GM18517 (cell line): Measurements from ENCODE around the gene FCHSD1.
"Not testable (repeated sequence)": the region's sequence is repeated elsewhere in the genome, so short reads cannot be mapped to it uniquely, and the experiment has no call there.

Experiments used
- ATAC-seq: cut with Tn5 transposase; IDR thresholded peaks from one replicate; pipeline ENCODE4 v1.9.1; 2021; ENCODE audit warnings: mild to moderate bottlenecking, moderate library complexity; ENCODE audit not compliant: unreplicated experiment

The FCHSD1 gene

DNA sequence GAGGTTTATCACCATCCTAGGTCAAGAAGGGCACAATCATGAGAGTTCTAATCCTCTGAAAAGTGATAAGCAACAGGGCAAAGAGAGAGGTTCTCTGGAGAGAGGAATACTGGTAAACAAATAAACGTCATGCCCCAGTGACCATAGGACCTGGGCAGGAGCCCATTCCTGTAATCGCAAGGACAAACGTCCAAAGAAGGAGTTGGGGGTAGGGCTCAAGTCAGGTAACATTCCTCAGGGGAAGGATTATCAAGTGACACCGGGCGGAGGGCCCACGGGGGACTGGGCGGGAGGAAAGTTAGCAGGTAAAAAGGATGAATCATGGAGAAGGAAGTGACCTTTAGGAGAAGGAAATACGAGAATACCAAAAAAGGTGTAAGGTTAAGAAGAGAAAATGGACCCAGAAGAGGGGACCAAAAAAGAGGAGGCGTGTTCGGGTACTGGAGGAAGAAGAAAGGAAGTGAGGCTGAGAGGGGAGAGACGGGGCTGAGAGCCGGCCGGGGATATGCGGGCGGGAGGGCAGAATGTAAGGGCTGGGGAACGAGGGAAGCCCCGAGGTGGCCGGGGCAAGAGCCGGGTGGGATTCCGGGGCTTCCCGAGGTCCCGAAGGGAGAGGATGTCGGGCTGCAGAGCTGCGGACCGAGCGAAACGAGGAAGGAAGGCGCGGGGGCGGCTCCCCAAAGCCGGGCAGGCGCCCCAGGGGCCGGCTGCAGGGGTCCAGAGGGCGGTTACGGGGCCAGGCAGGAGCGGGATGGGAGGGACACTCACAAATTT is 33.0 kb downstream of the FCHSD1 start:
- ATAC-seq, result peak; percentile 24

DNA sequence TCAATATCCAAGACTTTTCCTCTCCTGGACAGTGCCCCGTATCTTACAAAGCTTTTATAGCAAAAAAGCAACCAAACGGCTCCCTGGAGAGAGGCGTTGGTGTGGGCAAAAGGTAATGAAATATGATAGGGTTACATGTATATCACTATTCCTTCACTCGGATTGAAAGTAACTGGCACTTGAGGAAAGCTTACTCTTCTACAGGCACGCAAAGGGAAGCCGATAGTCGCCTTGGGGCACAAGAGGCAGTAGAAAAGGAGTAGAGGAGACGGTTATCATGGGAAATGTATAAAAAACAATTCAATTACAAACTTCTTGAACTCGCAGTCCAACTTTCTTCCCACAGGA is 33.6 kb downstream of the FCHSD1 start:
- ATAC-seq, result no peak

DNA sequence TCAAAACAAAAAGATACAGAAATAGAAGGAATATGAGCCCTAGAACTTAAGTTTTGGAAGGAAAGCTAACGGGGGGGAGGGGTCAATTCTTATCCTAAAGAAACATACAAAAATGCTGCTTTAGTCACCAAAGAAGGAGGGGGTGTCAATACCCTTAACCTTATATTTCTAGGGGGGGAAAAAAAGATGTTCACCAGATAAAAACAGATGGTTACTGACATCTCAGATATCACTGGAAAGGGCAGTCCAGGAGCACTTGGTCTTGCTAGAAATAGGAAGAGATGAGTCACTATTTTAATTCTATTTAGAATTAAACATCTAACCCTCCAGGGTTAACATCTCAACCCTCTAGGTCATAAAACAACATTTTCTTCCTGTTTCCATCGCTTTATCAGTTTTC is 34.1 kb downstream of the FCHSD1 start:
- ATAC-seq, result no peak

DNA sequence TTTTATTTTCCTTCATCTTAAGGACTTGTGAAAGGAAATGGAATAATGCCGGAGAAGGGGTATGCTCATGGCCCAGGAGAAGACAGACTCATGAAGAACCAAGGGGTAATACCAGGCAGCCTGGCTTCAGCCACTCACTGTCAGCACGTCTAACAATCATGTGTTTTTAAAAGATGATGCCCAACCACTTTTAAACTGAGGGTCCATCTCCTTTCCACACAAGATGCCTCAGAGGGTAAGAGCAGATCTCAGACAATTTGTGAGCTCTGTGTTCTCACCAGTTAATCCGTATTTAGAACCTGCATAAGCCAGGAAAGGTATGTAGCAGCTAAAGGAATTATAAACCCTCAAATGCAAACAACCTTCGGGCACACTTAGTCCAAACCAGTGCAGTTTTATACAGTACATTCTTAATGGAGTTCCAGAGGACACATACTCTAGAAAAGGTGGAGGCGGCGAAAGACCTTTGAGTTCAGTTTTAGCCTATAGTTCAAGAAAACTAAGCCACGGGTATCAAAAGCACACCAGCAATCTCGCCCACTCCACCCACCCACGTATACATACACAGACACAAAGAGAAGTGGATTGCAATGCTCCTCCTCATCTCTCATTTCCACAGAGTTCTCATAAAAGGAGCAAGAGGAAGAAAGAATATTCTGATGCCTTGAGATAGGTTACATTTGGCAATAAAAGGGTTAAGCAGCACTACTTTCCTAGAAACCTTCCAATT is 35.1 kb downstream of the FCHSD1 start:
- ATAC-seq, result no peak

DNA sequence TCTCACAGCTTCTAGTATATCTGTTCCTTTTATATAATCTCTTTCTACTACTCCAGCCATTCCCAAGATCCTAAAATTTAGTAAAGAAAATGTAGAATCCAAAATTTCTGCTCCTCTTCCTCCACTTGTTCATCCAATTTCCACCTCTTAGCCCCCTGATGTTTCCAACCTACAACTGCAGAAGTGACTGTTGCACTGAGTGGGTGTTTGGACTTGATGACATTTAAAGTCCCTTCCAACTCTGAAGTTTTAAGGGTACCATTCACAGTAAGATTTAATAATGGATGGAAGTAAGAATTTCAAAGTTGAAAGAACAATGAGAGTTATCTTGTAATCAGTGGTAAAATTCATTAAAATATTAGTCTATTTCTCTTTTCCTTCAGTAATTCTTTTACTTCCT is 37.9 kb downstream of the FCHSD1 start:
- ATAC-seq, result no peak

DNA sequence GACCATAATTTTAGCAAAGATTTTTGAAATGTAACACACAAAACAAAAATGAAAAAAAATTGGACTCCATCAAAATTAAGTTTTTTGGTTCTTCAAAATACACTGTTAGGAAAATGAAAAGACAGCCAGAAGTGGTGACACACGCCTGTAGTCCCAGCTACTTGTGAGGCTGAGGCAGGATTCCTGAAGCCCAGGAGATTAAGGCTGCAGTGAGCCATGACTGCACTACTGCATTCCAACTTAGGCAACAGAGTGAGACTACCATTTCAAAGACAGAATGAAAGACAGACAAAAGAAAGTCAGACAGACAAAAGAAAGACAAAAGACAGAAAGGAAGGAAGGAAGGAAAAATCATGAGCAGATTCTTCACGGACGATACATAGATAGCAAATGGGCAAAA is 39.9 kb downstream of the FCHSD1 start:
- no peak for ATAC-seq

DNA sequence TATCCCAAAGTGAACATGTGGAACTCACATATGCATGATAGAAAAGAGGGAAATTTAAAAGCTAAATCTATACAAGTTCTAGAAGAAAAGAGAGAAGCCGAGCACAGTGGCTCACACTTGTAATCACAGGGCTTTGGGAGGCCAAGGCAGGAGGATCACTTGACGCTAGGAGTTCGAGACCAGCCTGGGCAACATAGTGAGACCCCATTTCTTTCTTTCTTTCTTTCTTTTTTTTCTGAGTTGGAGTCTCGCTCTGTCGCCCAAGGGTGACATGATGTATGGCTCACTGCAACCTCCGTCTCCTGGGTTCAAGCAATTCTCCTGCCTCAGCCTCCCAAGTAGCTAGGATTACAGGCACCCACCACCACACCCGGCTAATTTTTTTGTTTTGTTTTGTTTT is 41.3 kb downstream of the FCHSD1 start:
- not testable (repeated sequence) for ATAC-seq

DNA sequence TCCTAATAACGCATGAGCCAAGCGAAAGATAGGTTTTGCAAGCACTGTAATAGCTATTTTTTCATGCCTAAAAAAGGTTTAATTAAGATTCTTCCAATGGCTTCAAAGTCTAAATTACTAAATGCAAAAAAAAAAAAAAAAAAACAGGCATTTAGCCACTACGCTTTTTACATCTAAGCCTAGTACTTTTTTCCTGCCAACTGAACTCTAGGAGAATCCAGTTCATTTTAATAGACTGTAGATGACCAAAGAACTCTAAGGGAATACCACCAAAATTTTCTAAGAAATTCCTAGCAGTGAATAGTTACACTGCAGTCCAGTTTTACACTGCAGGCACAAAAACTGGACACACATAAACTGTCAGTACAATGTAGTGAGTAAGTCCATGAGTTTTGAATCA is 42.2 kb downstream of the FCHSD1 start:
- no peak for ATAC-seq

DNA sequence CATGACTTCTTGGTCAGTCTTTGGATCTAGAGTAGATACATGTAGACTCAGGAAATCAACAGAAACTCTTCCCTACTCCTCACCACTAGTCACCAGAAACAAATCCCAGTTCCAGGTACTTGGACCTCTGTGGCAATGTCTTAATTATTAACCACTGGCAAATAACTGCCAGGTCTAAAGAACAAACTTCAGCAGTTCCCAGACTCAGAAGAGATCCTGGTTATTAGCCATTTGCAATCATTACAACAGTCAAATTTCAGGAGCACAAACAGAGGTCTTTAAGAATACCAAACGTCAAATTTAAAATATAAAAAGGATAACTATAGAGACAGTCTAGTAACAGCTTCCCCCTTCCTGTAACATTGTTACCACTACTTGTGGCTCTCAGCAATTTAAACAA is 42.7 kb downstream of the FCHSD1 start:
- no peak for ATAC-seq

DNA sequence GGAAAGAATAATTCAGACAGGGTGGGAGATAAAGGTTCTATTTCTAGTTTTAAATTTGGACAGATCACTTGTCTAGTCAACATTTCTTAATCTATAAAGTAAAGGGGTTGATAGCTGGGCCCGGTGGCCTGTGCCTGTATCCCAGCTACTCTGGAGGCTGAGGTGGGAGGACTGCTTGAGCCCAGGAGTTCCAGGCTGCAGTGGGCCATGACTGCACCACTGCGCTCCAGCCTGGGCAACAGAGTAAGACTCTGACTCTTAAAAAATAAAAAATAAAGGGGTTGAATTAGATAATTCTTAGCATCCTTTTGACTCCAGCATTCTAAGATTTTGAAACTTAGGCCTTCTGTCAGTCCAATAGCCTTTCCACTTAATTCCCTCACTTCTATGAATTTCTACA is 43.2 kb downstream of the FCHSD1 start:
- ATAC-seq, result no peak

DNA sequence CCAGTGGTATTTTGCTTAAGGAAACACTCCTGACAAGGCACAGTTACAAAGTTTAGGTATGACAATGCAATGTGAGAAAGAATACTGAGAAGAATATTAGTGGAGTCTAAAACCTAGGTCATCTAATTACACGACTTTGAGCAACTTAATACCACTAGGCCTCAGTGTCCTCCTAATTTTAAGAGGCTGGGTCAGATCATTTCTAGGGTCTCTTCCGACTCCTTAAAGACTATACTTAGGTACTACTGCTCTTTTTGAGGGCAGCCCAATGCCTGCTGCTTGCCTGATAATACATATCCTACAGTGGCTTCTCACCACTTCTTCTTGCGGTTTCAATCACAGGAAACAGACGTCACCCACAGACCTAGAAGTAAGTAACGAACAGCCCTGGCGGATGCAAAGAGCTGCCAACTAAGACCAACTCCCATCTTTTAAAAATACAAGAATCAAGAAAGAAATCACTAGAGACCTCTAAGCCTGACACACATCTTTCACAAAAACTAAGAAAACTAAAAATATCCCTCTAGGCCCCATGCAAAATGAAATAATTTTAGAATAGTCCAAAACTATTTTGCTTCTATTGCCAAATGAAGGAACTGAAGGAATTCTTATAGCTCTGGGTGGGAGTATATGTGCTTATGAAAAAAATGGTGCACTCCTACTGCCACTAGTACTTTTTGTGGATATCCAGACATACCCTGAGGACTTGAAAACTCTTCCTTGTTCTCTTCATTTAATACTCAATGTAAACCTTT is 45.5 kb downstream of the FCHSD1 start:
- ATAC-seq, result peak; percentile 97

DNA sequence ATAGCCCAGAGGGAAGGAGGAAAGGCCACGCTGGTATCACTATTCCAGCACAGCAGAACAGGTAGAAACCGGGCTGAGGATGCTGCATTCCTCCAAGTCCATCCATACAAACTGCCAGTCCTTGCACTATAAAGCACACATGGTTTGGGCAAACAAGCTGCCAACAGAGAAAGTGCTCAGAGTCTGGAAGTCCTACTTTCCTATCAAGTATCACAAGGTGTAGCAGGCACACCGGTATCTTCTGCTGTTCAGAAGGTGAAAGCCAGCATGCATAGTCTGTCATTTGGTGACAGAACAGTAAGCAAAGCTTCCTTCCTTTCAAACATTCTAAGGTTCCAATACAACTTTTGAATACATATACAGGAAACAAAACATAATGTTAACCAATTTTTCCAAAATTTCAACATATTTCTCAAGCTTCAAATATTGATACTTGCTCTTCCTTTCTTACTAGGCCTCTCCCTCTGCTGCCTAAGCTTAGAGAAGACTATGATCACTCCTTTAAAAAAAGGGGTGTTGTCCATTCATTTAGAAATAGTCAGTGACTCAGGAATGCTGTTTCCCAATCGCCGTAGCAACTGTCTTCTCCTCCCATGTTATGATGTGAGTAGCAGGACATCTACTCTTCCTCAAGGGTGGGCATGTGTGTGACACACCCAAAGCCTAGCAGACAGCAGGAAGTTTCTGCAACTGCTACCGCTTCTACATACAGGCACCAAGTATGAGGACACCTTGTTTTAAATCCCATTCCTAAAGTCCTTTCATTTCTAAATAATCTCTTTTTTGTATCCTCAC is 47.1 kb downstream of the FCHSD1 start:
- ATAC-seq, result no peak

DNA sequence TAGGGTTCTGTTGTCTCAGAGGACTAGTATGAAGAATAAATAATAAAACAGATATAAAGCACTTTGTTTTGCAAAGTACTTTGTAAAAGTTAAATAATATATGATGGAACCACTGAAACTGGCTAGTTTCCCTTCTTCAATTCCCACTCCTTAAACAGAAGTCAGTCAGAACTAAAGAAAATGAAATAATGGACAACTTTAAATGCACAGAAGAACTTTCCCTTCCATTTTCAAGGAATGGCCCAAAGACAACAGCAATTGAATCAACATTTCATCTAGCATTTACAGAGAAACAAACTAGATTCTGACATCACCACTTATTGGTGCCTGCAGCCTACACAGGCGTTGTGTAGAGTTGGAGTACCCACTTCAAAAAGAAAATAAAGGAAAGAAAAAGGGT is 48.6 kb downstream of the FCHSD1 start:
- no peak for ATAC-seq

DNA sequence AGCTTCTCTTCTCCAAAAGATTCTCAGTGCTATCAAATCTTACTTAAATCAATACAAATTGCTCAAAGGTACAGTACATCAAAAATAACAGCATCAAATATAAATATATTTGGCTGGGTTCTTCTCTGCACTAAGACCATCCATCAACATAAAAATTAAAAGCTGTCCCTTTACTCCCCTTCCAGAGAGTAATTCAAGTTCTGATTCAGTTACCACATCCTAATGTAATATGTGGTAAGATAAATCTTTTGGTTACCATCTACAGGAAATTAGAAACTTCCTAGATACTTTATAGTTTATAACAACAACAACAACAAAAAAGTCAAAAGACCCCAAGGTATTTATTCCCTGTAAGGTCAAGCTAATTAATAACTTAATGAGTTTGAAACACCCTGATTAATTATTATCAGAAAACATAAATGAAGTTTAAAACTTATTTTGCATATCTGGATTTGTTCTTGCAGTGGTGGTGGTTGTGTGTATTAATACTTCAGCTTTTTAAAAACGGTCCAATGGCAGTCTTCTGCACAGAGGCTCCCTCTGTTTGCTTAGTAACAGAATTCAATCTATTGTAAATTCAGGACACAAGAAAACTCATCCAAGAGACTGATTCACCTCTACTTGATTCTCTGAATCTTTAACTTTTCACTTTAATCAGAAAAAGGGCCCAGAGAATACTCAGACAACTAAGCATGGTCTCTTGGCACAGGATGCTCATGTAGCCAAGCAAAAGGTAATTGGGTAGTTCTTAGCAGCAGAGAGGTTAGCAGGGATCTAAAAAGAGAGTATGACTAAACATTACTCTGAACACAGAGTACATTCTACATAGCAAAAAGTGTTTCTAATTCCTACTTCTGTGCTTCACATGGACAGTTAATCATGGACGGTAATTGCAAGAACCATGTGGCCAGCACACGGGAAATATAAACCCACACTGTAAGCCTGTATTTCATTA is 52.5 kb downstream of the FCHSD1 start:
- ATAC-seq, result no peak

DNA sequence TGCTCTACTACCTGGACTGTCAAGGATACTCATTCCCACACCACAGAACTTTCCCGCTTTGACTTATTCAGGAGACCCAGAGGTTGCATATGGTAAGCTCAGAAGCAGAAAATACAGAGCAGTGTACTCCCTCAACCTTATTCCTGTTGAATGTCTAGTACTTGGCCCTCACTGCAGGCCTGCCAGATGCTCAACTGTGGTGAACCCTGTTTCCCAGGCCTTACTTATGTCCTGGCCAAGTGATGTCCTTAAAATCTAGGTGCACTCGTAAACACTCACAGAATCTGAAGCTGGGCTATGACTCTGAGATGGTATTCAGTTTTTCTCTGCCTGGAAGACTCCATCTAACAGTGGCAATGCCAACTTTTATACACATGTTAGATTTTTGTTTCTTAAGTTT is 53.4 kb downstream of the FCHSD1 start:
- no peak for ATAC-seq

DNA sequence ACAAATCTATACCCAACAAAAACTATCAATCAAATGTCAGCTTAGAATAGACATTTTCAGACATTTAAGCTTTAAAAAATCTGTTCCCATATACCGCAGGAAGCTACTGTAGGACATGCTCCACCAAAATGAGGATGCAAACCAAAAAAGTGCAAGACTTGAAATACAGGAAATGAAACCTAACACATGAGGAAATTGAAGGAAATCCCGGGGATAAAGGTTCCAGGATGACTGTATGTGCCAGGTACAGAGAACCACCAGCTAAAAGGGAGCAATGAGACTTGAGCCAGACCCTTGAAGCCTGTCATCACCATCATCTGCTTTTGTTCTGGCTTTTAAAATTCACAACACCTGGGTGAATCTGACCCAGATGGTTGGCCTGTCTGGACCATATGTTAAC is 53.8 kb downstream of the FCHSD1 start:
- no peak for ATAC-seq

DNA sequence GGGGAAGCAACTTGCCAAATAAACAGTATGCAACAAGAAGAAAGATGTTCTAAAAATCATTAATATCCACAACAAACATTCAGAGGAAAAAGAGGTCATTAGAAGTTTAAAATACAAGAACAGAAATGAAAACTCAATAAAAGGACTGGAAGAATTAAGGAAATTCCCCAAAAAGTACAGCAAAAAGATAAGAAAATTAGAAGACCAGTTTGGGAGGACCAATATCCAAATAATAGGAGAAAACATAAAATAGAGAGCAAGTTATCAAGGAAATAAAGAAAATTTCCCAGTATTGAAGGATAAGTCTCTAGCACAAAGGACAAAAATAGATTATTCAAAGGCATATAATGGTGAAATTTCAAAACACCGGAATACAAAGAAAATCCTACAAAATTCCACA is 54.4 kb downstream of the FCHSD1 start:
- ATAC-seq, result no peak

DNA sequence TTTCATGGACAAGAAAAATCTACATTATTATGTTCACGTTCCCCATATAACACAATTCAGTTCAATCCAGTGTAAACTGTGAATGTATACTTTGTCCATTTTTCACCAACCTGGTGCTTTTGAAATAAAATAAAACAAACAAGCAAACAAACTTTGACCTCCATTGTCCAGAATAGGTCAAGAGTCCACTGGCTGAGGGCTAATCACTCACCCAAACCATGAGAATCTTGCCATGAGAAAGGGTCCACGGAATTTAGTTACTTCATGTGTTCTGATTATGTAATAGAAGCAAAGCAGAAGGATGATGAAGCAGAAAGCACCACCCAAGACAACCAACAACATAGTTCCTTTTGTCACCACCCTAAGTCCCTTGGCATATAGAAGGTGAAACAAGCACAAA is 61.1 kb downstream of the FCHSD1 start:
- ATAC-seq, result no peak
